GM18502 (cell line): ENCODE data around the gene OTUB1.
"Not testable (repeated sequence)": the region's sequence is repeated elsewhere in the genome, so short reads cannot be mapped to it uniquely, and the experiment has no call there.

Experiments
- ATAC-seq: cut with Tn5 transposase; IDR thresholded peaks from one replicate; pipeline ENCODE4 v1.9.1; 2021; ENCODE audit warnings: mild to moderate bottlenecking; ENCODE audit not compliant: unreplicated experiment, poor library complexity

Gene OTUB1

DNA sequence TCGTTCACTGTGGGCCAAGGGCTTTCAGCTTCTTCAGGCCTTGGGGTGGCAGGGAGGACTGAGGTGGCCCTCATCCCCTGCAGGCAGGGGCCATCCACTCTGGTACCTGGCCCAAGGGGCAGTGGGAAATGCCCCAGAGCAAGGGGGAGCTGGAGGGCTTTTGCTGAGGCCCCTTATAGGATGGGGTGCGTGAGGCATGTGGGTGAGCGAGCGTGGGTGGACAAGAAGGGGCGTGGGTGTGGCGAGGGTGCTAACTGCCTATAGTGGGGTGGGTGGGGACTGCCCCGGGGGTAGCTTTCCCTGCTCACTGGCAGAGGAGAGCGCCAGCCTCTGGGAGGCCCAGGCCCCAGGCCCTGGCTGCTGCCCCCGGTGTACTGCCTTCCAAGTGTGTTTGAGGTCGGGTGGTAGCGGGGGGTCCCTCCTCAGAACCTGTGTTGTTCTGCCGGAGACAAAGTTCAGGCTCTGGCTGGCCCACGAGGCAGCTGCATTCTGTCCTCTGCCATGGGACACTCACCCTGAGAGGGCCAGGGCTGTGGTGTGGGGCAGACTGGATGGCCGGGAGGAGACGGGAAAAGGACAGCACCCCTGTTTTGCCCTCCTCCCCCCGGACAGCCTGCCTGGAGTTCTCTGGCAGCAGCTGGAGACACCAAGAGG, 52.9 kb downstream of the OTUB1 start:
- ATAC-seq: no peak

DNA sequence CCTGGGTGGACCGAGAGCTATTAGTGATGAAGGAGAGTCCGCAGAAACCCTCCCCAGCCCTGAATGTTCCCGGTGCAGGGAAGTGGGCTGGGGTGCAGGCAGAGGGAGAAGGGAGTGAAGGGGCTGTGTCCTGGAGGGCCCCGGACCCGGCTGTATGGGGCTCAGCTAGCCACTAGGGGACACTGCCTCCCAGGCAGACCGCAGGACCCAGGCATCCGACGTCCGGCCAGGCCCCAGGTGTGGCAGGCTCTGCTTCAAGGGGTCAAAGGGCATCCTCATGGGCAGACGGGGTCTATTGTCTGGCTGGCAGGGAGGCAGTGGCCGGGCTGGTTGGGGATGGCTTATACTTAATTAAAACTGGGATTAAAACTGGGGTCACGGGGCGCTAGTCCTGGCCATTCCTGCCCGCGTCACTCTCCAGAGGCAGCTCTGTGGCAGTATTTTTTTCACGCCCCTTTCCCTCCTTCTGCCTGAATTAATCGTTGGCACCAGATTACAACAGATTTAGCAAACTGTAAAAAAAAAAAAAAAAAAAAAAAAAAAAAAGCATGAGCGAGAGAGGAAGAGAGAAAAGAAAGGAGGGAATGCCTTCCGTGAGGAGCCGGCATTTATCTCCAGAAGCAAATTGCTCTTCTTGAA, 54.6 kb downstream of the OTUB1 start:
- ATAC-seq: no peak

DNA sequence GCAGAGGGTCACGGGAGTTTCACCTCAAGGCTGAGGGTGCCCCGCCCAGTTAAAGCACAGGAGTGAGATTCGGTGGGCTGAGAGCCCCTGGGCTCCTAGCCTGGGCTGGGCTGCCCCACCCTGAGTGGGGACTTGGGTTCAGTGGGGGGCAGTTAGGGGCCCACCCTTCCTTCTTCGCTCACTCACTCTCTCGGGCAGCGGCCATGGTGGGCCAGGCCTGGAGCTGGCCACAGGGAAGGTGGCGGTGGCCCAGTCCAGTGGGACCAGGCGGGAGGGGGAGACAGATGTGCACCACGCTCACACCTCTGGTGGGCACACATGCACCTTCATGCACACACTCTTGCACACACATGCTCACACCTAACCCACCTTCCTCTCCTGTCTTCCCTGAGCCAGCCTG, 55.6 kb downstream of the OTUB1 start:
- no peak for ATAC-seq

DNA sequence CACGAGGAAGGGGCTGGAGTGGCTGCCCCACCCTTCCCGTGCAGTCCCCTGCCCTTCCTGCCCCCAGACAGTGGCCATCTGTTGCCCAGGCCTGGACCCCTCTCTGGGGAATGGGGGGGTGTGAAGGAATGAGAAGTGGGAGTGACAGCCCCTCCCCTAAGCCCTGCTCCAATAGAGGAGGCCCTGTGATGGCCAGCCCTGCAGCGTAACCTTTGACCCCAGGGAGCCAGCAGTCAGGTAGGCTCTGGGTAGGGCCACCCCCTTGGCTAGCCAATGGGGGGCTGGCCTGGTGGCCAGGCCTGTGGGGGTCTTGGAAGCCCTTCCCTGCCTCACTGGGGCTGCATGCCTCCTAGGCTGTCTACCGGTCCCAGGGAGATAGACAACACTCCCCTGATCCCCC, 56.1 kb downstream of the OTUB1 start:
- ATAC-seq: no peak

DNA sequence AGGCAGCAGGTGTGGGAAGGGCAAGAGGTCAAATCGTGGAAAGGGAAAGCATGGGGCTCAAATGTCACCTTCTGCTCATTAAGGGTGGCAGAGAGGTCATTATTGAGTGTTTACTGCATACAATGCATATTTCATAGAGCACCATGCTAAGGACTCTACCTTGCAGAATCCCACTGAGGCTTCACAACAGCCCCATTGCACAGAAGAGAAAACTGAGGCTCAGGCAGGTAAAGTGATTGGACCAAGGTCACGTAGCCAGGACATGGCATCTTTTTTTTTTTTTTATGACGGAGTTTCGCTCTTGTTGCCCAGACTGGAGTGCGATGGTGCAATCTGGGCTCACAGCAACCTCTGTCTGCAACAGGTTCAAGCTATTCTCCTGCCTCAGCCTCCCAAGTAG, 57.3 kb downstream of the OTUB1 start:
- ATAC-seq: no peak

DNA sequence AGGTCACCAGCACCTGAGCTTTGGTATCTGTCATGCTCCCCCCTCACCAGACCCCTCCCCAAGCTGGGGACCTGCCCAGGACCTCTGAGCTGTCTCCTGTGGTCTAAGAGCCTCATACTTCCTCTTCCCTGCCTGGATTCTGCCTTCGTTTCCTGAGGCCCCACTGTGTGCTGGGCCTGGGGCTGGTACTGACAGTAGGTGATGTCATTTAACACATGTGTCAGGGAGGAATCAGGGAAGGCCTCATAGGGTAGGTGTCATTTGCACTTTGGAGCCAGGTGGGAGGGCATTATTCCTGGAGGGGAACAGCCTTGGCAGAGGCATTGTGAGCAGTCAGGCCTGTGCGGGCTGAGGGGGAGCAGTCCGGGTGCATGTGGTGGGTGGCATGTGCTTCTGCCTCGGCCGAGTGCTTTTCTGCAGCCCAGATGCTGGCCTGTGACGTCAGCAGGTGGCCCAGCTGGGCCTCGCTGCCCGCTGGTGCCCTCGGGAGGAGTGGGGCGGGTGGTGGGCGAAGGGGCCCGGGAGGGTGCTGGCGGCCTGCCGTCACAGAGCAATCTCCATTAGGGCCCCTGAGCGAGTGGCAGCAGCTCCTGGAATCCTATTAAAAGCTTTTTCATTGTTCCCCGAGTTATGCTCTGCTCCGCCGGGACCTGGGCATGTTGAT, 58.6 kb downstream of the OTUB1 start:
- ATAC-seq: no peak

DNA sequence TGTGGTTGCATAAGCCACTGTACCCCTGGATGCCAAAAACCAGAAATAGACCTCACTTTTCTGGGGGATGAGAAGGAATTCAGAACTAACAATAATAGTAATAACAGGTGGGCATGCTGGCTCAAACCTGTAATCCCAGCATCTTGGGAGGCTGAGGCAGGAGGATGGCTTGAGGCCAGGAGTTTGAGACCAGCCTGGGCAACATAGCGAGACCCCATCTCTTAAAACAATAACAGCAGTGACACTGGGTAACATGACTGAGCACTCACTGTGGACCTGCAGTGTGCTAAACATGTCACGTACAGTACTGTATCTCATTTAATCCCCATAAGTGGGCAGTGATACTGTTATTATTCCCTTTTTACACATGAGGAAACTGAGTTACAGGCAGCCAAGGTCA, 59.5 kb downstream of the OTUB1 start:
- no peak for ATAC-seq

DNA sequence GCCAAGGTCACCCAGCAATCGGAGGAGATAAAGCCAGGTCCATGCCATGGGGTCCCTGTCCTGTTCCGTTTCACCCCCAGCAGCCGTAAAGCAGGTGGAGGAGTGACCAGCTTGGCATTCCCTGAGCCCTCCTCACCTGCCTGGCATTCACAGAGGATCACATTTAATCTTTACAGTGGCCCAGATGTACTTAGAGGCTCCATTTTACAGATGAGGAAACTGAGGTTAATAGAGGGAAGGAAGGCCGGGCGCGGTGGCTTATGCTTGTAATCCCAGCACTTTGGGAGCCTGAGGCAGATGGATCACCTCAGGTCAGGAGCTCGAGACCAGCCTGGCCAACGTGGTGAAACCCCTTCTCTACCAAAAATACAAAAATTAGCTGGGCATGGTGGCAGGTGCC, 61.1 kb downstream of the OTUB1 start:
- not testable (repeated sequence) for ATAC-seq
